Fibroblast of skin of back (primary cell): ENCODE data around the gene PMIS2.

Experiments used
- DNase-seq: peaks from one replicate; pipeline ENCODE4 v3.0.0-alpha.2; 2013

The PMIS2 gene

DNA sequence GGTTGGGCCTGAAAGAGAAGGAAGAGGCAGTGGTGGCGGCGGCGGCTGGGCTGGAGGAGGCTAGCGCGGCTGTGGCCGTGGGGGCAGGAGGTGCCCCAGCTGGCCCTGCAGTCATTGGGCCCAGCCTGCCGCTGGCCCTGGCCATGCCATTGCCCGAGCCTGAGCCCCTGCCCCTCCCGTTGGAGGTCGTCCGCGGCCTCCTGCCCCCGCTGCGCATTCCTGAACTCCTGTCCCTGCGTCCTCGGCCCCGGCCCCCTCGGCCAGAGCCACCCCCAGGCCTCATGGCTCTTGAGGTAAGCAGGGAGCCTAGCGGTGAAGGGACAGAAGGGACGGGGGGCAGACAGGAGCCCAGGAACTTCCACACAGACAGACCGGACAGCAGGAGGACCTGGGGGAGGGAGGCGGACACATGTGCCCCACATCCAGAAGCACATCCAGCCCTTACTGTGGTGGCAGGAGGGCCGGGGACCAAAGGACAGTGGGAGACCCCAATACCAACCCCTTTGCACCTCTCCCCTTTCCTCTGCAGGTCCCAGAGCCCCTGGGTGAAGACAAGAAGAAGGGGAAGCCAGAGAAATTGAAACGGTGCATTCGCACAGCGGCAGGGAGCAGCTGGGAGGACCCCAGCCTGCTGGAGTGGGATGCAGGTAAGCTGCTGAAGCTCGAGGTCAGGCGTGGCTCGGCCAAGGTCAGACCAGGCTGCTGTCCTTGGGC lies 47.9 kb downstream of the PMIS2 start:
- no peak for DNase-seq

DNA sequence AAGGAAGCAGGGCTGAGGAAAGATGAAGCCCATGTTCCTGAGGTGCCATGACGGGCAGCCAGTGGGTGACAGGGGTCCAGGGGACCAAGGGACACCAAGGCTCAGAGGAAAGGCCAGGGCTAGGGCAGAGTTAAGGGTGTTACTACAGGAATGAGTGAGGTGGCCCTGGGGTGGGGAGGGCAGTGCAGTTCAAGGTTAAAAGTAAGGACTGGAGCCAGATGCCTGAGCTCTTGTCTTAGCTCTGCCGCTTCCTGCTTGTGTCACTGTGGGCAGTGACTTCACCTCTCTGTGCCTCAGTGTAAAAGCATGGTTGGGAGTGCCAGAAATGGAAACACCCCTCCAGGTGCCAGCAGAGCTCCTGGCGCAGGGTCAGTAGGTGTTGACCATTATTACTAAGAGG lies 50.7 kb downstream of the PMIS2 start:
- DNase-seq: no peak
